Stimulated activated naive B cell treated with anti-CD40 and anti-IgM and Interleukin-4, amounts not matched to agents 10 μg/mL and 1 μg/mL and 100 μg/mL, for 72 hours (primary cell): ENCODE results near the gene TRMT112.

Experiments
- ATAC-seq, 2 donors: fragments of 150-1000 bp; cut with Tn5 transposase; replicated peaks; 2 replicates each; pipeline ENCODE4 v1.10.0; 2021; ENCODE audit warnings: moderate library complexity in 1 of 2
- DNase-seq: peaks from one replicate; pipeline ENCODE4 v3.0.0; 2021
- H3K27ac Mint-ChIP-seq: one replicate; pipeline ENCODE4 v1.8.0; 2022; ENCODE audit warnings: mild to moderate bottlenecking, mixed read lengths
- H3K27me3 Mint-ChIP-seq, 2 donors: one replicate each; pipeline ENCODE4 v1.8.0; 2022; ENCODE audit warnings: mixed read lengths in 2 of 2
- H3K36me3 Mint-ChIP-seq, 2 donors: one replicate each; pipeline ENCODE4 v1.8.0; 2022; ENCODE audit warnings: mixed read lengths in 2 of 2, mild to moderate bottlenecking in 1 of 2
- H3K4me1 Mint-ChIP-seq, 2 donors: one replicate each; pipeline ENCODE4 v1.8.0; 2022; ENCODE audit warnings: mixed read lengths in 2 of 2, mild to moderate bottlenecking in 1 of 2
- H3K4me3 Mint-ChIP-seq, 2 donors: one replicate each; pipeline ENCODE4 v1.8.0; 2022; ENCODE audit warnings: mild to moderate bottlenecking in 2 of 2, mixed read lengths in 2 of 2, moderate library complexity in 1 of 2
- H3K9me3 Mint-ChIP-seq, 2 donors: one replicate each; pipeline ENCODE4 v1.8.0; 2022; ENCODE audit warnings: mixed read lengths in 2 of 2, mild to moderate bottlenecking in 1 of 2

TRMT112 gene

DNA sequence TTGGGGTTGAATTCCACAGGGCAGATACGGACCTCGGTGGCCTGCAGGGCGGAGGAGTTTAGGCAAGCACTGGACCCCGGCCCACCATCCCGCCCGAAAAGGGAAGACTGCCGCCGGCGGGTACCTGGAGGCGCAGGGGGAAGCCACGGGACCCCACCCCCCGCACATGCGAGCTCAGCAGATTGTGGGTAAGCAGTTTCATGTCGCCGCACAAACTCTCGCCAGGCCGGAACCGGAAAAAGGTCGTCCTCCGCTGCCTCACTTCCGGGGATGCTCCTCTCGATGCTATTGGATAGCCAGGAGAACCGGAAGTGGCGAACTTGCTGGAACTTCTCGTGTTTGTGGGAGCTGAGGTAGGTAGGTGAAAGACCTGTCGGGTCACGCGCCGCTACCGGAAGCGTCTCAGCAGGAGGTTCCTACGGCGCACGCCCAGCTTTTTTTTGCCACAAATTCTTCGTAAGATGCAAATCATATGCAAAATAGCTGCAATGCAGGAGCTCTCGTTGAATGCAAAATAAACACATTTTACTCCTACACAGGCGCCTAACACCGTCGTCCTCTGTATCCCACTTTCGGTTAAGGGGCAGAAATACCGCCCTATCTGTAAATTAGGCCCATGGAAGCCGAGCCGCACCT is at the start of gene TRMT112:
TSS of gene TRMT112 (minus strand) at position 235 of the 636 bp plus-strand sequence. CDS start at position 202, 33 bp downstream.
- ATAC-seq (peak; percentile 82 to 83), DNase-seq (peak; percentile 97)
- Mint-ChIP-seq H3K9me3 (no peaks in the 10 kb centered on the region), H3K4me1 (peaks cover 41 to 69% of the 10 kb centered on the region in 2 donors), H3K27me3 (no peaks in the 10 kb centered on the region), H3K36me3 (peaks cover 59 to 63% of the 10 kb centered on the region in 2 donors), H3K27ac (peak within 1 kb of the TSS; percentile 100), H3K4me3 (peak within 1 kb of the TSS; percentile 94 to 96)

DNA sequence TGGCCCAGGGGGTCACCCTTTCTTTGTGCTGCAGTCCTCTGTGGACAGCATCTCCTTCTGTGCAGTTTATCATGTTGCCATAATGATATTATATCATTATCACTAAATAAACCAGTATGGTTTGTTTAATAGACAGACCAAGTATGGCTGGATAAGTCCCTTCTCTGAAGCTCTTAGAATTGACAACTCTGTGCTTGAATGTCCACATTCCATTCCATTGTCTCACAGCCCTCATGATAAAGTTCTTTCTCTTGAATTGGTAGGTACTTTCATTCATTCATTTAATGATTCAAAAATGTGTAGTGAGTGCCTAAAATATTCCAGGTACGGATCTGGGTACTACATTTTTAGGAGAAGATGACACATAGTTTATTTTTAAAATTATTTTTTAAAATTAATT is 49.4 kb upstream of the TRMT112 start:
- DNase-seq (no peak), ATAC-seq (no peak)
- Mint-ChIP-seq H3K9me3 (no peaks in the 10 kb centered on the region), H3K27ac (no peak overlapping the region), H3K27me3 (no peaks in the 10 kb centered on the region), H3K4me3 (no peak overlapping the region), H3K4me1 (peaks cover 7 to 12% of the 10 kb centered on the region in 2 donors), H3K36me3 (peaks cover 47 to 67% of the 10 kb centered on the region in 2 donors)

DNA sequence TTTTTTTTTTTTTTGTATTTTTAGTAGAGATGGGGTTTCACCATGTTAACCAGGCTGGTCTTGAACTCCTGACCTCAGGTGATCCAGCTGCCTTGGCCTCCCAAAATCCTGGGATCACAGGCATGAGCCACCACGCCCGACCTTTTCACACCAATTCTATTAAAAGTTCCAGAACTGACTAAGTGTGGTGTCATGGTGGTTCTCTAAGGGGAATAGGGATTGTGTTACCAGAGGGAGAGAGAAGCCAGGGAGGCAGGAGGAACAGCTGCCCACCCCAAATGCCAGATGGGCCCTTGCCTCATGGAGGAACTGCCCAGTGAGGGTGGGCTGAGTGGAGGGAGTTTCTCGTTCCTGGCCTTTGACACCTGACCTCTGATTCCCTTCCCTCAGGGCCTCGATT is 47.6 kb upstream of the TRMT112 start:
- H3K27ac Mint-ChIP-seq: no peak overlapping the region
- no peak for DNase-seq
- H3K36me3 Mint-ChIP-seq: peaks cover 37 to 68% of the 10 kb centered on the region in 2 donors

GRCh38 chr11:64364435-64364834 is 47.1 kb upstream of the TRMT112 start:
- ATAC-seq (peak; percentile 58 to 71), DNase-seq (no peak)
- no peak overlapping the region for H3K27ac Mint-ChIP-seq
- peaks cover 27 to 35% of the 10 kb centered on the region in 2 donors for H3K4me1 Mint-ChIP-seq
- no peaks in the 10 kb centered on the region for H3K27me3 Mint-ChIP-seq
- peaks cover 34 to 65% of the 10 kb centered on the region in 2 donors for H3K36me3 Mint-ChIP-seq
- H3K9me3 Mint-ChIP-seq: no peaks in the 10 kb centered on the region
- H3K4me3 Mint-ChIP-seq: no peak overlapping the region

More for the DNA sequence above, 47.6 kb upstream of the TRMT112 start:
- no peak for ATAC-seq
- Mint-ChIP-seq H3K4me3 (no peak overlapping the region), H3K27me3 (no peaks in the 10 kb centered on the region), H3K4me1 (peaks cover 22 to 31% of the 10 kb centered on the region in 2 donors), H3K9me3 (no peaks in the 10 kb centered on the region)

DNA sequence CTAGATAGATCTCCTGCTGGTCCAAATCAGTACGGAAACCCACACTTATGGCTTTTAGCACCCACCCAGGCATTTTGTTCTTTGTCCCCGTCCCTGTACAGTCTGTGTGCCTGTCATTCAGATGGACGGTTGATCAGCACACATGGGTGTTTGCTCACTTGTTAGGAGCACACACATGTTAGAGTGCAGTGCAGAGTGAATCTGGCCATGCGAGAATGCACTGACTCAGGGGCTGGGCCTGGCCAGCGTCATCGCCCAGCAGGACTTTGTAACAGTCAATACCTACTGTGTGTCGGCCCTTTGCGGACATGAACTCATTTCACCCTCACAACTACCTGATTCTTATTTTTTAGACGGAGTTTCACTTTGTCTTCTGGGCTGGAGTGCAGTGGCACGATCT is 45.0 kb upstream of the TRMT112 start:
- no peak for DNase-seq
- H3K36me3 Mint-ChIP-seq: peaks cover 27 to 53% of the 10 kb centered on the region in 2 donors
- no peaks in the 10 kb centered on the region for H3K27me3 Mint-ChIP-seq
- no peaks in the 10 kb centered on the region for H3K9me3 Mint-ChIP-seq
- no peak overlapping the region for H3K27ac Mint-ChIP-seq
- no peak for ATAC-seq
- peaks cover 34 to 51% of the 10 kb centered on the region in 2 donors for H3K4me1 Mint-ChIP-seq
- no peak overlapping the region for H3K4me3 Mint-ChIP-seq

GRCh38 chr11:64361659-64362058 is 44.3 kb upstream of the TRMT112 start:
- Mint-ChIP-seq H3K27ac (no peak overlapping the region), H3K9me3 (no peaks in the 10 kb centered on the region), H3K36me3 (peaks cover 26 to 53% of the 10 kb centered on the region in 2 donors), H3K4me3 (no peak overlapping the region), H3K27me3 (no peaks in the 10 kb centered on the region), H3K4me1 (peaks cover 35 to 54% of the 10 kb centered on the region in 2 donors)
- no peak for DNase-seq
- no peak for ATAC-seq

- ATAC-seq (peak; percentile 11 to 13), DNase-seq (no peak)
- Mint-ChIP-seq H3K4me1 (peaks cover 38 to 57% of the 10 kb centered on the region in 2 donors), H3K27me3 (no peaks in the 10 kb centered on the region), H3K27ac (no peak overlapping the region), H3K36me3 (peaks cover 26 to 51% of the 10 kb centered on the region in 2 donors), H3K9me3 (no peaks in the 10 kb centered on the region), H3K4me3 (peak overlapping the region; percentile 88 to 89)
These were observed 43.1 kb upstream of the TRMT112 start for GRCh38 chr11:64360448-64360921.

DNA sequence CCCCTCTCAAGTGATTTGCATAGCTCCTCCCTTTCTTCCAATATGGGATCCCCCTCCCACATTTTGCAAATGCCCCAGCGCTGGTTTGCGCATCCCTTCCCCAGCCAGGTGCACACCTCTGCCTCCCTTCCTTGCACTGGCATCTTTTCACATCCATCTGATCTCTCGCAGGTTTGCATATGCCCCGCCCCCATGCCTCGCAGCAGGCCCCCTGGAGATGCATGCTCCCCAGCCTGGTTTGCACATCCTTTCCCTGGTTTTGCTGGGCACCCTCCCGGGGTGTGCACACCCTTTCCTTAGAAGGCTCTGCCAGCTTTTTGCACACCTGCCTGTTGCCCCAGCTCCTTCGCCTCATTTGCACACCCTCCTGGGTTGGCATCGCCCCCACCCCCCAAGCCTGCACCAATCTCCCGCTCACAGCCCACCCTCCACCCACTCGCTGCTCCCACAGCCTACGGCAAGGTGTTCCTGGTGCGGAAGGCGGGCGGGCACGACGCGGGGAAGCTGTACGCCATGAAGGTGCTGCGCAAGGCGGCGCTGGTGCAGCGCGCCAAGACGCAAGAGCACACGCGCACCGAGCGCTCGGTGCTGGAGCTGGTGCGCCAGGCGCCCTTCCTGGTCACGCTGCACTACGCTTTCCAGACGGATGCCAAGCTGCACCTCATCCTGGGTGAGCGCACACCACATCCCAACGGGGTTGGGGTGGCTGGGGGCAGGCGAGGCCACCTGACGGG is 42.5 kb upstream of the TRMT112 start:
- Mint-ChIP-seq H3K4me1 (peaks cover 41 to 62% of the 10 kb centered on the region in 2 donors), H3K27ac (peak overlapping the region; percentile 85), H3K9me3 (no peaks in the 10 kb centered on the region), H3K4me3 (peak overlapping the region; percentile 88 to 89), H3K27me3 (no peaks in the 10 kb centered on the region), H3K36me3 (peaks cover 27 to 47% of the 10 kb centered on the region in 2 donors)
- DNase-seq (no peak), ATAC-seq (peak; percentile 24 to 33)

GRCh38 chr11:64358907-64359711 is 41.8 kb upstream of the TRMT112 start, which contains the start of gene RPS6KA4:
RPS6KA4 (plus strand) TSS chr11:64359162; CDS start chr11:64359236, 74 bp downstream.
- no peaks in the 10 kb centered on the region for H3K27me3 Mint-ChIP-seq
- no peaks in the 10 kb centered on the region for H3K9me3 Mint-ChIP-seq
- peak within 1 kb of the TSS; percentile 85 for H3K27ac Mint-ChIP-seq
- H3K4me3 Mint-ChIP-seq: peak within 1 kb of the TSS; percentile 88 to 89
- peak; percentile 75 to 77 for ATAC-seq
- peak; percentile 47 for DNase-seq
- peaks cover 26 to 43% of the 10 kb centered on the region in 2 donors for H3K36me3 Mint-ChIP-seq
- peaks cover 42 to 65% of the 10 kb centered on the region in 2 donors for H3K4me1 Mint-ChIP-seq

- Mint-ChIP-seq H3K27ac (no peak overlapping the region), H3K27me3 (no peaks in the 10 kb centered on the region), H3K4me3 (peak overlapping the region; percentile 55 to 75), H3K36me3 (peaks cover 24 to 39% of the 10 kb centered on the region in 2 donors), H3K4me1 (peaks cover 42 to 65% of the 10 kb centered on the region in 2 donors), H3K9me3 (no peaks in the 10 kb centered on the region)
- no peak for ATAC-seq
- no peak for DNase-seq
These were observed 41.2 kb upstream of the TRMT112 start for GRCh38 chr11:64358536-64358906.

DNA sequence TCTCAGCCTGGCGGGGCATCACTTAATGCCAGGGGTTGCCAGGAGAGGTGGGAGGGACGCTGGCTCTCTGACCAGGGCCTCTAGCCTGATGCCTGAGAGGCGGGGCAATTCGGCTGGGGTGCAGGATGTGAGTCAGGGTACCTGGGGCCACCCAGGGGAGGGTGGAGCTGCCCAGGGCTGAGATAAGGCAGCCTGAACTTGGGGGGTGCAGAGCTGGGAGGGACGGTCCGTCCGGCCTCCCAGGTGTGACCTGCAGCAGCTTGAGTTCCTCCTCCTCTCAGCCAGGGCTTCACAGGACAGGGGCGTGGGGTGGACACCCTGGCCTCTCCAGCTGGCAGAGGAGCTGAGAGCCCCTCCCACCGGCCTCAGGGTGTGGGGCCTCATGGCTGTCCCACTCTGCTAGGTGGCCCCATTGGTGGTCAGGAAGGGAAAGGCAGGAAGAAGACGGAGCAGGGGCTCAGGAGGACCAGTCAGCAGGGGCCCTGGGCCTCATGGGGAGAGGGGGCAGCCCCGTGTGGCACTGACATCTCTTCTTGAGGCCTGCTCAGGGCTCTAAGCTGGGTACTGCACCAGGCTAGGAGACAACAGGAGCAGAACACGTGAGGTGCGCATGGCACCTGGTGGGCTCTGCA is 40.7 kb upstream of the TRMT112 start:
- Mint-ChIP-seq H3K36me3 (peaks cover 20 to 34% of the 10 kb centered on the region in 2 donors), H3K4me3 (peak overlapping the region; percentile 55 to 75), H3K4me1 (peaks cover 42 to 65% of the 10 kb centered on the region in 2 donors), H3K9me3 (no peaks in the 10 kb centered on the region), H3K27ac (no peak overlapping the region), H3K27me3 (no peaks in the 10 kb centered on the region)
- ATAC-seq (no peak), DNase-seq (no peak)

GRCh38 chr11:64357446-64357845 is 40.1 kb upstream of the TRMT112 start:
- Mint-ChIP-seq H3K27me3 (no peaks in the 10 kb centered on the region), H3K27ac (no peak overlapping the region), H3K36me3 (peaks cover 19 to 34% of the 10 kb centered on the region in 2 donors), H3K4me3 (no peak overlapping the region), H3K9me3 (no peaks in the 10 kb centered on the region), H3K4me1 (peaks cover 42 to 65% of the 10 kb centered on the region in 2 donors)
- ATAC-seq (no peak), DNase-seq (no peak)

DNA sequence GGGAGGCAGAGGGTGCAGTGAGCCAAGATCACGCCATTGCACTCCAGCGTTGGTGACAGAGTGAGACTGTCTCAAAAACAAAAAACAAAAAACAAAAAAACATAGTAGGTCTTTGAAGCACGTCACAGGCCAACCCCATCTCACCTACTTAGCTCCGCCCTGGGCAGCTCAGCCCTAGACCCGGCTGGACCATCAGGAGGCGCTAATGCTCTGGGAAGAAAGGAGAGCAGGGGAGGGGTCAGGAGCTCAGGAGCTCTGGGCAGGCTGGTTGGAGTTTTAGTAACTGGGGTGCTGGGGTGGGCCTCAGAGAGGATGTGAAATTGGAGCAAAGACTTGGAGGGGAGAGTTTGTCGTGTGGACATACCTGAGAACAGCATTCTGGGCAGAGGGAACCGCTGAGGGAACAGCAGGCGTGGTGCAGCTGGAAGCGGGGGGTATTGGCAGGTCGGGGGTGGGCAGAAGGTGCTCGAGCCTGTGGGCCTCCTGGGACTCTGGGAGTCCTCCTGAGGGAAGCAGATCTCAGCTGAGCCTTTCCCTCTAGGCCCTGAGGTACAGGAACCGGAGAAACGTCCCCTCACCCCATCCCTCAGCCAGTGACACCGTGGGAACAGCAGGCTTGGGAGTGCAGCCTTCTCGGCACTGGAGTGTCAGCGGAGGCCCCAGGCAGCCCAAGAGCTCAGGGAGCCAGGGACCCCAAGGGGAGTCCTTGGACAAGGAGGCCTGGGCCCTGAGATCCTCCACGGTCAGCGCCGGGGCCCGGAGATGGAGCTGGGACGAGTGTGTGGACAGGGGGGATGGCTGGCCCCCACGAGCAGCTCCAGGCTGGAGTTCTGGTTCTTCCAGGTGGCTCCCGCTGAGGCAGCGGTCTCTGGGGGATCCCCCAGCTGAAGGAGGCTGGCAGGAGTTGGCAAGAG is 39.4 kb upstream of the TRMT112 start:
- DNase-seq: no peak

More for the DNA sequence above, 39.4 kb upstream of the TRMT112 start:
- Mint-ChIP-seq H3K36me3 (peaks cover 16 to 32% of the 10 kb centered on the region in 2 donors), H3K4me3 (no peak overlapping the region), H3K9me3 (no peaks in the 10 kb centered on the region), H3K4me1 (peaks cover 39 to 60% of the 10 kb centered on the region in 2 donors), H3K27me3 (no peaks in the 10 kb centered on the region), H3K27ac (peak overlapping the region; percentile 7)
- ATAC-seq: no peak
